HepG2 (cell line): ENCODE measurements around the gene GNMT. TPM values are rescaled to one million over a fixed set of nuclear protein-coding genes. Genes with fewer than 3 reads are reported as not detected.

Source experiments
- ADNP ChIP-seq: sonication (generic); formaldehyde crosslinking; IDR thresholded peaks from 2 replicates; pipeline ENCODE4 v1.4.0; 2020; ENCODE audit warnings: missing genetic modification reagents
- BATF2 ChIP-seq: sonication (generic); formaldehyde crosslinking; IDR thresholded peaks from 2 replicates; pipeline ENCODE4 v1.8.0; 2022; ENCODE audit warnings: mild to moderate bottlenecking, missing genetic modification reagents, moderate library complexity
- CBFB ChIP-seq: sonication (generic); formaldehyde crosslinking; IDR thresholded peaks from 2 replicates; pipeline ENCODE4 v1.4.0; 2020; ENCODE audit warnings: missing genetic modification reagents
- CREB1 ChIP-seq, 2 experiments: fragments of 450-650 bp in 1 of 2; IDR thresholded peaks; 2 replicates each; pipeline ENCODE4 v1.6.1; 2016 to 2017; ENCODE audit warnings: control low read depth in 1 of 2, mild to moderate bottlenecking in 1 of 2, missing compliant biosample characterization in 1 of 2, missing genetic modification characterization in 1 of 2
- NKX3-1 ChIP-seq: sonication (generic); formaldehyde crosslinking; IDR thresholded peaks from 2 replicates; pipeline ENCODE4 v1.5.0; 2020; ENCODE audit warnings: missing genetic modification reagents
- RFX1 ChIP-seq: fragments of 450-650 bp; IDR thresholded peaks from 2 replicates; pipeline ENCODE4 v1.6.1; 2017
- TBX3 ChIP-seq: fragments of 450-650 bp; IDR thresholded peaks from 2 replicates; pipeline ENCODE4 v1.6.1; 2017; ENCODE audit warnings: antibody characterized with exemption, mild to moderate bottlenecking, inconsistent platforms, borderline replicate concordance
- YY1 ChIP-seq: IDR thresholded peaks from 2 replicates; pipeline ENCODE4 v1.6.1; 2011; ENCODE audit warnings: low read length, low read depth, moderate library complexity, mild to moderate bottlenecking; ENCODE audit not compliant: insufficient read depth, insufficient replicate concordance
- ZNF552 ChIP-seq: sonication (generic); formaldehyde crosslinking; IDR thresholded peaks from 2 replicates; pipeline ENCODE4 v1.9.0; 2022; ENCODE audit warnings: missing genetic modification reagents, mild to moderate bottlenecking, borderline replicate concordance
- ZNF567 ChIP-seq: sonication (generic); formaldehyde crosslinking; IDR thresholded peaks from 2 replicates; pipeline ENCODE4 v1.8.1; 2023; ENCODE audit warnings: mild to moderate bottlenecking, missing genetic modification reagents, borderline replicate concordance
- ZNF777 ChIP-seq: sonication (generic); formaldehyde crosslinking; IDR thresholded peaks from 2 replicates; pipeline ENCODE4 v1.4.0; 2020; ENCODE audit warnings: missing genetic modification reagents
- ZNF788 ChIP-seq: sonication (generic); formaldehyde crosslinking; IDR thresholded peaks from 2 replicates; pipeline ENCODE4 v1.5.0; 2020; ENCODE audit warnings: mild to moderate bottlenecking, missing genetic modification reagents, borderline replicate concordance
- ZNF790 ChIP-seq: sonication (generic); formaldehyde crosslinking; IDR thresholded peaks from 2 replicates; pipeline ENCODE4 v1.8.0; 2022; ENCODE audit warnings: missing genetic modification reagents, mild to moderate bottlenecking, borderline replicate concordance
- polyA plus RNA-seq, 8 experiments: library from polyadenylated mRNA; depleted of rRNA in 3 of 8; stranded (reverse) in 7 of 8; unstranded in 1 of 8; fragments of >200 nt; fragmentation: Illumina TruSeq in 4 of 8; extraction: Trizol in 4 of 8; gene quantifications; 2 replicates each; pipeline versions ENCODE4 v1.2.1 to v1.2.3, GENCODE V29; 2011 to 2016; ENCODE audit warnings: low read depth in 4 of 8, missing spikeins in 1 of 8, mixed read lengths in 1 of 8; ENCODE audit not compliant: insufficient read depth in 1 of 8
- total RNA-seq, 5 experiments: library from RNA; depleted of rRNA; stranded (reverse); fragments of >200 nt; fragmentation: Illumina TruSeq; extraction: Trizol; gene quantifications; 2 replicates each; pipeline ENCODE4 v1.2.3, GENCODE V29; 2016; ENCODE audit warnings: low read depth in 1 of 5
- TF ChIP-seq, protein P1 (sequence below): sonication (generic); formaldehyde crosslinking; IDR thresholded peaks from 2 replicates; pipeline ENCODE4 v1.9.0; 2021; ENCODE audit warnings: mild to moderate bottlenecking, missing genetic modification reagents
- TF ChIP-seq, protein P2 (sequence below): sonication (generic); formaldehyde crosslinking; IDR thresholded peaks from 2 replicates; pipeline ENCODE4 v1.5.1; 2020; ENCODE audit warnings: mild to moderate bottlenecking, missing genetic modification reagents, moderate library complexity
- TF ChIP-seq, protein P3 (sequence below): sonication (generic); formaldehyde crosslinking; IDR thresholded peaks from 2 replicates; pipeline ENCODE4 v1.4.0; 2020; ENCODE audit warnings: missing genetic modification reagents
- TF ChIP-seq, protein P4 (sequence below): sonication (generic); formaldehyde crosslinking; IDR thresholded peaks from 2 replicates; pipeline ENCODE4 v1.4.0; 2020; ENCODE audit warnings: mild to moderate bottlenecking, missing genetic modification reagents

The GNMT gene
- total and polyA plus RNA-seq, 2 of the 13 experiments (the other 11 are each of a cell fraction or from before 2014, with no cell fraction given), result 2.8 to 7.0 TPM

DNA sequence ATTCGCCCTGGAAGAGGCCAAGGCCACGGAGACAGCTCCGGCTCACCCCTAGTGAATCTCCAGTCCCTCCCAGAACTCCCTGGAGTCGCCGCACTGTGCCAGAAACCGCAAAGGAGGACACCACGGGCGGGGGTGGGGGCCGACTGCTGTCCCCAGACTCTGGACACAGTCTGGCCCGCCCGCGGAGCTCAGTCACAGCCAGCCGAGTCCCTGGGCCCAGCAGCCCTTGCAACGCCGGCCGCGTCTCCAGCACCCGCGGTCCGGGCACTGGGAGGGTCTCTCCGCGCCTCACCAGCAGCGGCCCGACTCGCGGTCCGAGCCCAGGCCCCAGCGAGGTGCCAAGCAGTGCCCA, 17.9 kb downstream of the GNMT start (continued):
- TF ChIP-seq, protein P1, sequence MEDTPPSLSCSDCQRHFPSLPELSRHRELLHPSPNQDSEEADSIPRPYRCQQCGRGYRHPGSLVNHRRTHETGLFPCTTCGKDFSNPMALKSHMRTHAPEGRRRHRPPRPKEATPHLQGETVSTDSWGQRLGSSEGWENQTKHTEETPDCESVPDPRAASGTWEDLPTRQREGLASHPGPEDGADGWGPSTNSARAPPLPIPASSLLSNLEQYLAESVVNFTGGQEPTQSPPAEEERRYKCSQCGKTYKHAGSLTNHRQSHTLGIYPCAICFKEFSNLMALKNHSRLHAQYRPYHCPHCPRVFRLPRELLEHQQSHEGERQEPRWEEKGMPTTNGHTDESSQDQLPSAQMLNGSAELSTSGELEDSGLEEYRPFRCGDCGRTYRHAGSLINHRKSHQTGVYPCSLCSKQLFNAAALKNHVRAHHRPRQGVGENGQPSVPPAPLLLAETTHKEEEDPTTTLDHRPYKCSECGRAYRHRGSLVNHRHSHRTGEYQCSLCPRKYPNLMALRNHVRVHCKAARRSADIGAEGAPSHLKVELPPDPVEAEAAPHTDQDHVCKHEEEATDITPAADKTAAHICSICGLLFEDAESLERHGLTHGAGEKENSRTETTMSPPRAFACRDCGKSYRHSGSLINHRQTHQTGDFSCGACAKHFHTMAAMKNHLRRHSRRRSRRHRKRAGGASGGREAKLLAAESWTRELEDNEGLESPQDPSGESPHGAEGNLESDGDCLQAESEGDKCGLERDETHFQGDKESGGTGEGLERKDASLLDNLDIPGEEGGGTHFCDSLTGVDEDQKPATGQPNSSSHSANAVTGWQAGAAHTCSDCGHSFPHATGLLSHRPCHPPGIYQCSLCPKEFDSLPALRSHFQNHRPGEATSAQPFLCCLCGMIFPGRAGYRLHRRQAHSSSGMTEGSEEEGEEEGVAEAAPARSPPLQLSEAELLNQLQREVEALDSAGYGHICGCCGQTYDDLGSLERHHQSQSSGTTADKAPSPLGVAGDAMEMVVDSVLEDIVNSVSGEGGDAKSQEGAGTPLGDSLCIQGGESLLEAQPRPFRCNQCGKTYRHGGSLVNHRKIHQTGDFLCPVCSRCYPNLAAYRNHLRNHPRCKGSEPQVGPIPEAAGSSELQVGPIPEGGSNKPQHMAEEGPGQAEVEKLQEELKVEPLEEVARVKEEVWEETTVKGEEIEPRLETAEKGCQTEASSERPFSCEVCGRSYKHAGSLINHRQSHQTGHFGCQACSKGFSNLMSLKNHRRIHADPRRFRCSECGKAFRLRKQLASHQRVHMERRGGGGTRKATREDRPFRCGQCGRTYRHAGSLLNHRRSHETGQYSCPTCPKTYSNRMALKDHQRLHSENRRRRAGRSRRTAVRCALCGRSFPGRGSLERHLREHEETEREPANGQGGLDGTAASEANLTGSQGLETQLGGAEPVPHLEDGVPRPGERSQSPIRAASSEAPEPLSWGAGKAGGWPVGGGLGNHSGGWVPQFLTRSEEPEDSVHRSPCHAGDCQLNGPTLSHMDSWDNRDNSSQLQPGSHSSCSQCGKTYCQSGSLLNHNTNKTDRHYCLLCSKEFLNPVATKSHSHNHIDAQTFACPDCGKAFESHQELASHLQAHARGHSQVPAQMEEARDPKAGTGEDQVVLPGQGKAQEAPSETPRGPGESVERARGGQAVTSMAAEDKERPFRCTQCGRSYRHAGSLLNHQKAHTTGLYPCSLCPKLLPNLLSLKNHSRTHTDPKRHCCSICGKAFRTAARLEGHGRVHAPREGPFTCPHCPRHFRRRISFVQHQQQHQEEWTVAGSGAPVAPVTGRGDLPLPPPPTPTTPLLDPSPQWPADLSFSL, result no peak
- TF ChIP-seq ZNF777 (CRISPR knock-in tag) (no peak), YY1 (no peak), CBFB (CRISPR knock-in tag) (peak; percentile 16; the same call in 1 of the 2 replicates), NKX3-1 (peak; percentile 65; the same call in 1 of the 2 replicates), ZNF567 (no peak), BATF2 (CRISPR knock-in tag) (no peak), ZNF552 (no peak), CREB1 (IDR thresholded peaks at IDR 0.05) (no peak), CREB1 (CRISPR knock-in tag; IDR thresholded peaks at IDR 0.05) (no peak), ADNP (CRISPR knock-in tag) (no peak), TBX3 (no peak), ZNF790 (CRISPR knock-in tag) (no peak), RFX1 (no peak), ZNF788 (CRISPR knock-in tag) (no peak)
- TF ChIP-seq, protein P2, sequence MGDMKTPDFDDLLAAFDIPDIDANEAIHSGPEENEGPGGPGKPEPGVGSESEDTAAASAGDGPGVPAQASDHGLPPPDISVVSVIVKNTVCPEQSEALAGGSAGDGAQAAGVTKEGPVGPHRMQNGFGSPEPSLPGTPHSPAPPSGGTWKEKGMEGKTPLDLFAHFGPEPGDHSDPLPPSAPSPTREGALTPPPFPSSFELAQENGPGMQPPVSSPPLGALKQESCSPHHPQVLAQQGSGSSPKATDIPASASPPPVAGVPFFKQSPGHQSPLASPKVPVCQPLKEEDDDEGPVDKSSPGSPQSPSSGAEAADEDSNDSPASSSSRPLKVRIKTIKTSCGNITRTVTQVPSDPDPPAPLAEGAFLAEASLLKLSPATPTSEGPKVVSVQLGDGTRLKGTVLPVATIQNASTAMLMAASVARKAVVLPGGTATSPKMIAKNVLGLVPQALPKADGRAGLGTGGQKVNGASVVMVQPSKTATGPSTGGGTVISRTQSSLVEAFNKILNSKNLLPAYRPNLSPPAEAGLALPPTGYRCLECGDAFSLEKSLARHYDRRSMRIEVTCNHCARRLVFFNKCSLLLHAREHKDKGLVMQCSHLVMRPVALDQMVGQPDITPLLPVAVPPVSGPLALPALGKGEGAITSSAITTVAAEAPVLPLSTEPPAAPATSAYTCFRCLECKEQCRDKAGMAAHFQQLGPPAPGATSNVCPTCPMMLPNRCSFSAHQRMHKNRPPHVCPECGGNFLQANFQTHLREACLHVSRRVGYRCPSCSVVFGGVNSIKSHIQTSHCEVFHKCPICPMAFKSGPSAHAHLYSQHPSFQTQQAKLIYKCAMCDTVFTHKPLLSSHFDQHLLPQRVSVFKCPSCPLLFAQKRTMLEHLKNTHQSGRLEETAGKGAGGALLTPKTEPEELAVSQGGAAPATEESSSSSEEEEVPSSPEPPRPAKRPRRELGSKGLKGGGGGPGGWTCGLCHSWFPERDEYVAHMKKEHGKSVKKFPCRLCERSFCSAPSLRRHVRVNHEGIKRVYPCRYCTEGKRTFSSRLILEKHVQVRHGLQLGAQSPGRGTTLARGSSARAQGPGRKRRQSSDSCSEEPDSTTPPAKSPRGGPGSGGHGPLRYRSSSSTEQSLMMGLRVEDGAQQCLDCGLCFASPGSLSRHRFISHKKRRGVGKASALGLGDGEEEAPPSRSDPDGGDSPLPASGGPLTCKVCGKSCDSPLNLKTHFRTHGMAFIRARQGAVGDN (CRISPR knock-in tag), result no peak
- TF ChIP-seq, protein P3, sequence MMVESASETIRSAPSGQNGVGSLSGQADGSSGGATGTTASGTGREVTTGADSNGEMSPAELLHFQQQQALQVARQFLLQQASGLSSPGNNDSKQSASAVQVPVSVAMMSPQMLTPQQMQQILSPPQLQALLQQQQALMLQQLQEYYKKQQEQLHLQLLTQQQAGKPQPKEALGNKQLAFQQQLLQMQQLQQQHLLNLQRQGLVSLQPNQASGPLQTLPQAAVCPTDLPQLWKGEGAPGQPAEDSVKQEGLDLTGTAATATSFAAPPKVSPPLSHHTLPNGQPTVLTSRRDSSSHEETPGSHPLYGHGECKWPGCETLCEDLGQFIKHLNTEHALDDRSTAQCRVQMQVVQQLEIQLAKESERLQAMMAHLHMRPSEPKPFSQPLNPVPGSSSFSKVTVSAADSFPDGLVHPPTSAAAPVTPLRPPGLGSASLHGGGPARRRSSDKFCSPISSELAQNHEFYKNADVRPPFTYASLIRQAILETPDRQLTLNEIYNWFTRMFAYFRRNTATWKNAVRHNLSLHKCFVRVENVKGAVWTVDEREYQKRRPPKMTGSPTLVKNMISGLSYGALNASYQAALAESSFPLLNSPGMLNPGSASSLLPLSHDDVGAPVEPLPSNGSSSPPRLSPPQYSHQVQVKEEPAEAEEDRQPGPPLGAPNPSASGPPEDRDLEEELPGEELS, result no peak
- TF ChIP-seq, protein P4, sequence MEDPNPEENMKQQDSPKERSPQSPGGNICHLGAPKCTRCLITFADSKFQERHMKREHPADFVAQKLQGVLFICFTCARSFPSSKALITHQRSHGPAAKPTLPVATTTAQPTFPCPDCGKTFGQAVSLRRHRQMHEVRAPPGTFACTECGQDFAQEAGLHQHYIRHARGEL (CRISPR knock-in tag), result no peak
